HG03175 (cell line): Measurements from ENCODE around the gene UBE3C.

ENCODE experiments used
- ATAC-seq: cut with Tn5 transposase; IDR thresholded peaks from one replicate; pipeline ENCODE4 v1.9.1; 2021; ENCODE audit warnings: mild to moderate bottlenecking, moderate library complexity; ENCODE audit not compliant: unreplicated experiment

The UBE3C gene

DNA sequence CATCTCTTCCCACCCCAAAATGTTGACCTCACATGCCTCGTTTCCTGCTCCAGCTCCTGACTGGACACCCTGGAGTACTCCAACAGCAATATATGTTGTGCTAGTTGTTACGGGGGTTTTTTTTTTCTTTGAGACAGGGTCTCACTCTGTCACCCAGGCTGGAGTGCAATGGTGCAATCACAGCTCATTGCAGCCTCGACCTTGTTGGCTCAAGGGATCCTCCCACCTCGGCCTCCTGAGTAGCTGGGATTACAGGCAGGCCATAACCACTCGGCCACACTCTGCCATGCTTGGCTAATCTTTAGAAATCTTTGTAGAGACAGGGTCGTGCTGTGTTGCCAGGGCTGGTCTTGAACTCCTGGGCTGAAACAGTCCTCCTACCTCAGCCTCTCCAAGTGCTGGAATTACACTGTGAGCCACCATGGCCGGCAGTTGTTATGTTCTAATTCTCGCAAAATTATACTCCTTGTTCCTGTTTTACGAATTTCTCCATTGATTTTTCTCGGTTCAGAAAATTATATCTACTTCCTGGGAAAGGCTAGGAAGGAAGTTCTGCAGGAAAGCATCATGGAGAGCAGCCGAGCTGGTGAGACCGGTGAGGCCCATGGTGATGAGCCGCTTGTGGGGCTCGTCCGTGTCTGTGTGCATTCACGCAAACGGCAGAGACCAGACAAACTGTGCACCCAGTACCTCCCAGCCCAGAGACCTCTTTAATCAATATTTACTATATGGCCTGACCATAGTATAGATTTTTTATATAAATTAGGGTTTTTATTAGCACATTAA lies 145.7 kb downstream of the UBE3C start:
- no peak for ATAC-seq

DNA sequence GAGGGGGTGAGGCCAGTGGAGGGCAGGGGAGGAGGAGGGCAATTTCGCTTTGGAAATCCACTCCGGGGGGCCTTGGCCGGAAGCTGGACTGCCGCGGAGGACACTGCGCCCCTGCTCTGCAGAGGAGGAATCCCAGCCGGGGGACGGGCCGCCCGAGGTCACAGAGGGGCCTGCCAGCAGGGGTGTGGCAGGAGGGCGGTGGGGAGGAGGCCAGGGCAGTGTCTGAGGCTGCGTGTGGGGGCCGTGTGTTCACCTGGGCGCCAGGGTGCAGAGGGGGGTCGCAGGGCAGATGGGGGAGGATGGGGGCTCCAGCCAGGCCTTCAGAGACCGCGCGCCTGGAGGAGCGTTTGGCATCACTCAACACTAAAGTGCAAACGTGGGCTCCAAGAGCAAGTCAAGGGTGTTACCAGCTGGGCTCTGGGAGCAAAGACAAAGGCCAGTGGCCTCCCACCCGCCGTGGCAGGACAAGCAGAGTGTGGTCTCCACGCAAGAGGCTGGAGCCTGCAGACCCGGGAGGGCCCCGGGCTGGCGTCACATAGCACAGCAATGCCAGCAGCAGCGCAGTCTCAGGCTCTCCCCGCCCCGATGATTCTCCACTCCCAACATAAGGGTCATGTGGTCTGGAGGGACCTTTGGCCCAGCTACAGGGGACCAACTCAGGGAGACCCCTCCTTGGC lies 152.8 kb downstream of the UBE3C start:
- ATAC-seq, result no peak

DNA sequence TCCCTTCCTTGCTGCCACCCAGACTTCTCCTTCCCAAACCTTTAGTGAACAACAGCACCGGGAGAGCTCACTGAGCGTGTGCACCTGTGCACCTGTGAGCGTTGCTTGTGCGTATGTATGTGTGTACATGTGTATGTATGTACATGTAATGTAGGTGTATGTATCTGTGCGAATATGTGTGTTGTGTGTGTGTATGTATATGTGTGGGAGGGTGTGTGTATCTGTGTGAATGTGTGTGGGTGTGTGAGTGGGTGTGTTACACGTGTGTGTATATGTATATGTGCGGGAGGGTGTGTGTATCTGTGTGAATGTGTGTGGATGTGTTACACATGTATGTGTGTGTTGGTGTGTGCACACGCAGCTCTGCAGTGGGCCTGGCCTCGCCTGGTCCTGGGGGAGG lies 153.5 kb downstream of the UBE3C start:
- no peak for ATAC-seq

DNA sequence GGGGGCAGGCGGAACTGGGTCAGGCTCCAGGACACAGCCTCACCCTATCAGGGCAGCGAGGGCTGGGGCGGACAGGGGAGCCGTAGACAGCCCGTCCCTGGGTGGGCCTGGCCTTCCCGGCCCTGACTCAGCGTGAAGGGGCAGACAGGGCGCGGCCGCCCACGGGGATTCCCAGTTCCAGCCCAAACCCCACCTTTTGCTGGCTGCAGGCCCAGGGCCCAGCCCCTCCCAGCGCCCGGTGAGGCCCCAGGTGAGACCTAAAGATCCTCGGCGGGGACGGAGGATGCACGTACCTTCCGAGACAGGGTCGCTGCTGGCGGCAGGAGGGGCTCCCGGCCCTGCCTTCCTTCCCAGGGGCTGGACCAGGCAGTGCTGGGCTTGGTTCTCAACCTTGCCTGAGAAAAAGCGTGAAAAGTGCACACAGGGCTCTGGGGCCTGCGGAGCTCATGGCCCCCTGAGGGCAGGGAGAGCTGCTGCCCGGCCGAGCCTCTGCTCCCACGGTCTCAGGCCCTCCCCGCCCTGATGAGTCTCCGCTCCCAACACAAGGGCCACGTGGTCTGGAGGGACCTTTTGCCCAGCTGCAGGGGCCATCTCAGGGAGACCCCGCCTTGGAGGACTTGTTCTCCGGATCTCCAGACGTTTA lies 154.2 kb downstream of the UBE3C start:
- no peak for ATAC-seq

DNA sequence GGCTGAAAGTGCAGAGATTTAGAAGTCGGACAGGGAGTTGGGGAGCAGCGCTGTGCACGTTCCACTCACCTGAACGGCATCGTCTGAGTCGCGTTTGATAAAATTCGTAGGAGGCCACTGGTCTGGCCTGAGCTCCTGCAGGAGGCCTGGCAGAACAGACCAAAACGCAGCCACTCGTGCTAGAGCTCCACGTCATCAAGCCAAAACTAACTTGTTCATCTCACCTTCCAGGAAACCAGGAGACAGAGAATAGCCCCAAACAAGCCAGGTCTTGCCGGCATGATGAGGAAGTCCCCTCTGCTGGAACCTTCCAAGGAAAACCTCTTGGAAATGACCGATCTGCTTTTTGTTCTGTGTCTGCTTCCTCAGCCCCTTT lies 154.7 kb downstream of the UBE3C start:
- no peak for ATAC-seq

DNA sequence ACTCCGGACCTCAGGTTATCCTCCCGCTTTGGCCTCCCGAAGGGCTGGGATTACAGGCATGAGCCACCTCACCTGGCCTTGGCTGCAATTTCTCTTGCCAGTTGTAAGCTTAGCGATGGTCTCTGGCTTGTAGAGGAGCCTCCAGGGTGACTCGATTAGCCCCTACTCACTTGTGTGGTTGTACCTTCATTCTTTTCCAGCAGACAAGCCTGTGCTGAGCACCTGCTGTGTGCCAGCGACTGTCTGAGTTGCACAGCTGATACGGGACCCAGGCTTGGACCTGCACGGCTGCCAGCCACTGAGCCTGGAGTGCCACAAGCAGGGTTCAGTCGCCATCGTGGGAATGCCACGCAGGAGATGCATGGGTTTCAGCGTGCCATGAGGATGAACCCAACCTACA lies 156.0 kb downstream of the UBE3C start:
- no peak for ATAC-seq

DNA sequence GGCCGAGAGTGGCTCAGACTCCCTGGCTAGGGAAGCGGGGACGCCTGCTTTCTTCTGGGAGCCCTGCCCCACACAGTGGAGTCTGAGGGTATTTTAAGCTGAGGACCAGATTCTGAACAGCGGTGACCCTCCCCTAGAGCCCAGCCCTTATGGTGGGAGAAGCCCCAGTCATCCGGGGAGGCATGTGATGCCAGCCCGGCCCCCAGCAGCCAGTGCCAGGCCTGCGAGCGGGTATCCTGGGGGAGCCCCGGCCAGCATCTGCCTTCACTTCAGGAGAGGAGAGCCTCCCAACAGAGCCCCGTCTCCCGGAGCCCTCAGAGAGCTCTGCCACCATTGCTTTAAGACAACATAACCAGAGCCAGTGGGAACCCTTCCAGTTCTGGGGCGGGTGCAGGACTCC lies 156.6 kb downstream of the UBE3C start:
- ATAC-seq, result no peak

DNA sequence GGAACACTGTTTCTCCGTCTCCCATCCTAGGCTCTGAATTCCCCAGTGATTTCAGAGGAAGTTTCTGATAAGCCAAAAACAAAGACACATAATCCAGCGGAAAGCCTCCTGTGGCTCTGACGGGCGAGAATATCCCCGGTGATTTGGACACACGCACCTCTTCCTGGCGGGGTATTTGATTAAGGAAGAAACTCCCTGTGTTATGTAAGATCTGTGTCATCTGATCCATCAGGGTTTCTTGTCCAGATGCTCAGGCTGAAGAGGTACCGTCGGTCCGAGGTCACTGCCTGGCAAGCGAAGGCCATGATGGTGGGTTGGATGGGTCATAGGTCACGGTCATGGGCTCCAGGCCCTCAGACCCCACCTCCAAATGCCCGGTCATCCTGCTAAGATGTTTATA lies 158.5 kb downstream of the UBE3C start:
- ATAC-seq, result no peak

DNA sequence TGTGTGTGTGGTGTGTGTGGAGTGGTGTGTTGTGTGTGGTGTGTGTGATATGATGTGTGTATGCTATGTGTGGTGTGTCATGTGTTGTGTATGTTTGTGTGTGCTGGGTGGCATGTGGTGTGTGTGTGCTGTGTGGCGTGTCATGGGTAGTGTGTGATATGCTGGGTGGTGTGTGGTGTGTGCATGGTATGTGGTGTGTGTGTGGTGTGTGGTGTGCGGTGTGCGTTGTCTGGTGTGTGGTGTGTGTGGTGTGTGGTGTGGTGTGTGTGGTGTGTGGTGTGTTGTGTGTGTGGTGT lies 160.5 kb downstream of the UBE3C start:
- ATAC-seq, result no peak

DNA sequence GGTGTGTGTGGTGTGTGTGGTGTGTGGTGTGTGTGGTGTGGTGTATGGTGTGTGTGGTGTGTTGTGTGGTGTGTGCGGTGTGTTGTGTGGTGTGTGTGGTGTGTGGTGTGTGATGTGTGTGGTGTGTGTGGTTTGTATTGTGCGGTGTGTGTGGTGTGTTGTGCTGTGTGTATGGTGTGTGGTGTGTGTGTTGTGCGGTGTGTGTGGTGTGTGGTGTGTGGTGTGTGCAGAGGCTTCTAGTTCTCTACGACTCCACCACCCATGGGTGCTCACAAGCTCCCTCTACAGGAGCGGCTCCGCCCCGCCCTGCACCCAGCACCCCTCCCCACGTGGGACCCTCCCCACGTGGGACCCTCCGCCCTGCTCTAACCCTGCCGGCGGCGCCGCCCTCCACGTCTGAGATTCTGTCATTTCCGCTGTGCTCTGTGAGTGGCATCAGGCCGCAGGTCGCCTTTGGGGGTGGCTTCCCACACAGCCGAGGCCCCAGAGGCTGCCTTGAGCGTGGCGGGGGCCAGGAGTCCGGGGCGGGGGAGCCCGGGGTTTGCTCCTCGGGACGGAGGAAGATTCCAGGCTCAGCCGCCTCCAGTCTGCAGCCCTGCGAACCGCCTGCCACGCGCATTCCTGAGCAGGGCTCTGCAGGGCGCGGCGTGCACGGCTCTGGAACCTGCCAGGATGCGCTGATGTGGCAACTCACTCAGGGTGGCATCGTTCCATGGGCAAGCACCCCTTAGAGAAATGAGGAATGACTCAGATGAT lies 161.1 kb downstream of the UBE3C start:
- ATAC-seq, result no peak

DNA sequence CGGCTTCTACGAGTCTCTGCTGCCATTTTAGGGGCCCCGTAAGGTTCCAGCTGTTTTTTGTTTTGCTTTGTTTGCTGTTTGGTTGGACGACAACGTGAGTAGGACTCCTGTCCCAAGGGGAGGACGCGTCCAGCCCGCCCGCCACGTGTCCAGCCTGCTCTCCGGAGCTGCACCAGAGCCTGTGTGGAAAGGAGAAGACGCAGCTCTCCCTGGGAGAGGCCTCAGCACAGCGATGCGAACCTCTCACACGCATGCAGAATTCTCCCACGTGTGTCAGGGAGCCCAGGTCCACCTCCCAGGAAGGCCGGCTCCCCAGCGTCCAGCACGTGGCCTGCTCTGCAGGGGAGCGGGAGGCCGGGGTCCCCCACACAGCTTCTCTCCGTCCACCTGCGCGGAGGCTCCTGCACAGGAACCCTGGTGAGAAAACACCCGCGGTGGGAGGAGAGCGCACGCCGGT lies 161.7 kb downstream of the UBE3C start:
- ATAC-seq, result no peak

DNA sequence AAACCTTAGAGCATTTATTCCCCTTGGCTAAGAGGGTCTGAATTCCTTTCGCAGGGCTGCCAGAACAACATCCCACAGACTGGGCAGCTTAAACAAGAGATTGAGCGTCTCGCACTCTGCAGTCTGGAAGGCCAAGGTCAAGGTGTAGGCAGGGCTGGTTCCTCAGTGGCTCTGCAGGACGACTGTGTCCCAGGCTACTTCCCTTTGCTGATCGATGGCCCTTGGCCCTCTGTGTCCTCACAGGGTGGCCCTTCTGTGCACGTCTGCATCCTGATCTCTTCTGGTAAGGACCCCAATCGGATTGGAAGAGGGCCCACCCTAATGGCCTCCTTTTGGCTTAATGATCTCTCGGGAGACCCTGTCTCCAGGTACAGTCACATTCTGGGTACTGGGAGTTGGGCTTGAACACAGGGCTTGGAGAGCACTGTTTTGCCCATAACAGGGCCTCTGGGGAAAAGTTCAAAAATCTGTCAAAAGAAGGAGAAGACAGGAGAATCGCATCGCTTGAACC lies 162.9 kb downstream of the UBE3C start:
- ATAC-seq, result no peak

DNA sequence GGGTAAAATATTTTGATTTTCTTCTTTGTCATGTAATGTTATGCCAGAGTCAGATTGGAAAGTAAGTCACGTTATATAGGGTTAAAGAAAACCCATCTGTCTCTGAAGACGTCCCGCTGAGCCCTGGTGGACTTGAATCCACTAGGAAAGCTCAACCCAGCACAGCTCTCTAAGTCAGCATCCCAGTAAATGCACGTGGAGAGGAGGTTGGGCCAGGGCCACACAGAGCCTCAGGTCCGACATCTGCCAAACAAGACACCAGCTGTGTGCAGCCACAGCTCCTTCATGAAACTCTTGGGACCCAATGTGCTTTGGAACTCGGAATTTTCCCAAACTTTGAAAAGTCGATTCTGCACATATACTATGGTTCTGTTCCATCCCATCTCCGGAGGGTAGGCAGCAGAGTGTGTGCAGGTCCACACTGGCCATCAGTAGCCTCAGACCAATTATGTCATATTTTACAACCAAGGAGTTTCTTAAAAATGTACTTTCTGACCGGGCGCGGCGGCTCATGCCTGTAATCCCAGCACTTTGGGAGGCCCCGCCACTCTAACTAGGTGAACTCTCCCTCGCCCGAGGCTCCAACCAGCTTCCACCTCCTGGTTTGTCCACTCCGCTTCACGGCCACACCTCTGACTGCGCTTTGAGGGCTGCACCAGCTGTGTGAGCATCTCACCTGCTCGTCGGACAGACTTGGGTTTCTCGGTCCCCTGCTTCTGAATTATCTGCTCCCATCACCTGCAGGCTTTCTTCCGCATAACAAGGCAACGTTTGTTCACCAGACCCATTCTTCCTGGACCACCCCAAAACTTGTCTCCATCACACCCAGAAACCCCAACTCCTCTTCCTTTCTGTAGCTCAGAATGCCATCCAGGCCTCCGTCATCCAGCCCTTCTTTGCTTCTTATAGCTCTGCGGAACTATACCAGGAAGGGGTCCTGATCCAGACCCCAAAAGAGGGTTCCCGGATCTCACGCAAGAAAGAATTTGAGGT lies 168.4 kb downstream of the UBE3C start:
- ATAC-seq, result no peak

DNA sequence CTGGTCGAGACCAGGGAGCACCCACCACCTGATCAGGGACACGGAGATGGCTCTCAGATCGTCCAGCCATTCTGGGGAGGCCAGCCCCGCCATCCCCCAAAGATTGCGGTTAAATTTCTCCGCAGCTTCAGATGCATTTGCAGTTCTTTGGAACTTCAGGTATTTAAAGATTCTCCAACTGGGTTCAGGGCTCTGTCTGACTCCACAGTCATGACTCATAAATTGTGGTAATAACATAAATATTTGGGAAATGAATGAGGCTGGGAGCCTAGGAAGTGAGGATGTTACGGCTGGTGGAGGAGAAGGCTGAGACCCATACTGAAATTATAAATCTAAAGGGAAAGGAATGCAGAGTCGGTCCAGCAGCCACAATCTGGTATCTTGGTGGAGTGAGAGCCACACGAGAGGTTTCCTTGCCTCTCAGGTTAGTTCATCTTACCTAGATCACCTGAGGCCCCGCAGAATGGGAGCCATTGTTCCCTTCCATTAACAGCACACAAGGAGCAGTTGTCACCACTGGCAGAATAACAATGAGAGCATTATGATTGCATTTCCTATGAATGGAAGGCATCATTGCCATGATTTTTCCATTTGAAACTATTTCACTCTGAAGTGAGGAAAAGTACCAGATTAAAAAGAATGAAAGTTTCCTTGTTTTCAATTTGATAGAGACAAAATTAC lies 171.4 kb downstream of the UBE3C start:
- ATAC-seq, result no peak

DNA sequence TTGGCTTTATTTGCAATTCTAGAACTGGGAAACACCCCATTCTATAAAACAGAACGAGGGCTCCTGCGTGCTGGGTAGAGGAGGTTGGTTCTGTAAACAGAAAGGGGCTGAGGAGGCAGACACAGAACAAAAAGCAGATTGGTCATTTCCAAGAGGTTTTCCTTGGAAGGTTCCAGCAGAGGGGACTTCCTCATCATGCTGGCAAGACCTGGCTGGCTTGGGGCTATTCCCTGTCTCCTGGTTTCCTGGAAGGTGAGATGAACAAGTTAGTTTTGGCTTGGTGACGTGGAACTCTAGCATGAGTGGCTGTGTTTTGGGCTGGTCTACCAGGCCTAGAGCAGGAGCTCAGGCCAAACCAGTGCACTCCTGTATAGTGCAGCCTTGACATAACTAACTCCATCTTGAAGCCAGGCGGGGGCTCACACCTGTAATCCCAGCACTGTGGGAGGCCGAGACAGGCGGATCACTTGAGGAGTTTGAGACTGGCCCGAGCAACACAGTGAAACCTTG lies 172.0 kb downstream of the UBE3C start:
- ATAC-seq, result no peak

DNA sequence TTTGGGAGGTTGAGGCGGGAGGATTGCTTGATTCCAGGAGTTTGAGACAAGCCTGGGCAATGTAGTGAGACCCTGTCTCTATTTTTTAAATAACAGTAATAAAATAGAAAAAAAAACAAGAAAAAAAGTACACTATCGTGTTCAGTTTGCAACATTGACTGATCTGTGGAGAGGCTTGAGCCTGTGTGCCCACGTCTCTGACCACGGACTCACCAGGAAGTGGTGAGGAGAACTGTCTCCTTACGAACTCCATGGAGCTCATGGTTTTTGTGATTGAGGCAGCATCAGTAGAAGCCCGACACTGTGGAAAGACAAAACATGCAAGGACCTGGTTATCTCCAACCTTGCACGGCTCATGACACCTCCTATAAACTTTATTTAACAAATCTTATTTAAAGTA lies 174.2 kb downstream of the UBE3C start:
- no peak for ATAC-seq

DNA sequence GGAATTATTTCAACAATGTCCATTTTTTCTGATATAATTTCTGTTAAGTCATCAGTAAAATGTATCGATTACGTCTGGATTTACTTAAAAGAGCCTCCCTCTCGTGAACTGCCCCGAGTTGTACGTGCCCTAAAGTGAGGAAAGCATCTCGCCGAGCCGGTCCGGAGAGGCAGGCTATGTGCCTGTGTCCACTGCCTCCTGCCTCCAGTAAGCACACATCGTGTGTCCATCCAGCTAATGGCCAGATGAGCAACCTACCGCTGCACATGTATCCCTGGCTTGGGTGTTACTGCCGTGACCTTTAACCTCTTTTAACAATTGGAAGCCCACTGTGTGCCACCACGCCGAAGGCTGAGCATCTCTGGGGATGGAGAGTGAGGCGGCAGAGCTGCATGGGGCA lies 174.9 kb downstream of the UBE3C start:
- no peak for ATAC-seq

DNA sequence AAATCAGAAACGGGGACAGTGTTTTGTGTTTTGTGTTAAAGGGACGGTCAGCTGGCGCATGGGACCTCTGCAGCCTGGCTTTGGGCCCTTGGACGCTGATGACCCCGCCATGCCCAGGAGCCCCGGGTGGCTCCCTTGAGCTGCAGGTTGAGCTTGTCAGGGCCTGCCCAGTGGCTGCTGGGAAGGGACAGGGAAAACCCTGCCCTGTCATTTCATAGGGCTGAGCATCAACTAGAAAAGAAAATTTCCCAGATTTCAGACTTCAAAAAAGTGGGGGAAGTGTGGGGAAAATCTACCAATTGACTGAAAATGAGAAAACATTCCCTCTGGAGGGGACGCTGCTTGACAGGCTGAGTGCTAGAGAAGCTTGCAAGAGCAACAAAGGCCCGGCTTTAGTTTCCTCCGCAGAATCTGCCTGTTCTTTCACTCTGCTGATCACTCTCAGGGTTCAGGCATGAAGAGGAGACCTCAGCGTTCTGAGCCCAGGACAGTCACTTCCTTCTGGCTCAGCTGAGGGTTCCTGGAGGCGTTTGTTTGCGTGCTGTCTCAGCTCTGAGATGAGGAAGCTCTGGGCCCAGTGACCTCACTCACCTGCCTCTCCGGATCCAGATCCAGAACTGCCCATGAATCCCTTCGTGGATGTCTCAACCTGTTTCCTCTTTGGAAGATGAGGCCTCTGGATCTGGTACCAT lies 179.4 kb downstream of the UBE3C start:
- ATAC-seq, result peak; percentile 83
